Measurements from ENCODE around the gene ZSCAN9. TPM values are rescaled to one million over a fixed set of nuclear protein-coding genes. Genes with fewer than 3 reads are reported as not detected.

Gene ZSCAN9
- total RNA-seq, 1 donor from 2014 or later = 12.1 TPM

GRCh38 chr6:28266563-28266961 lies 41.5 kb downstream of the ZSCAN9 start:
- FAIRE-seq (no peak), DNase-seq (ENCODE audit: low read depth) (no peak)
- Histone ChIP-seq H3K36me3 (ENCODE audit: control insufficient read depth, insufficient read depth, low read length) (no peaks in the 10 kb centered on the region), H3K4me3 (ENCODE audit: low read depth, low read length) (peak overlapping the region; percentile 83), H3K27me3 (ENCODE audit: control insufficient read depth, insufficient read depth, low read length) (no peaks in the 10 kb centered on the region)
- TF ChIP-seq CTCF (IDR thresholded peaks at IDR 0.05; ENCODE audit: insufficient read depth, low read length, severe bottlenecking) = no peak

GRCh38 chr6:28266962-28267694 lies 42.1 kb downstream of the ZSCAN9 start, which contains the start of gene ZSCAN26:
Gene ZSCAN26 (plus strand): TSS chr6:28267143. CDS start chr6:28271920, 4,777 bp downstream.
- H3K4me3 ChIP-seq (ENCODE audit: low read depth, low read length) = peak within 1 kb of the TSS; percentile 83
- FAIRE-seq (no peak), DNase-seq (ENCODE audit: low read depth) (peak; percentile 80)
- H3K27me3 ChIP-seq (ENCODE audit: control insufficient read depth, insufficient read depth, low read length) = no peaks in the 10 kb centered on the region
- peaks cover 2% of the 10 kb centered on the region for H3K36me3 ChIP-seq (ENCODE audit: control insufficient read depth, insufficient read depth, low read length)
- TF ChIP-seq CTCF (IDR thresholded peaks at IDR 0.05; ENCODE audit: insufficient read depth, low read length, severe bottlenecking) = no peak

- H3K27me3 ChIP-seq (ENCODE audit: control insufficient read depth, insufficient read depth, low read length) = no peaks in the 10 kb centered on the region
- FAIRE-seq (no peak), DNase-seq (ENCODE audit: low read depth) (no peak)
- H3K36me3 ChIP-seq (ENCODE audit: control insufficient read depth, insufficient read depth, low read length) = peaks cover 4% of the 10 kb centered on the region
- no peak for TF ChIP-seq CTCF (IDR thresholded peaks at IDR 0.05; ENCODE audit: insufficient read depth, low read length, severe bottlenecking)
- peak overlapping the region; percentile 83 for H3K4me3 ChIP-seq (ENCODE audit: low read depth, low read length)
Measured at GRCh38 chr6:28267695-28268059, 42.6 kb downstream of the ZSCAN9 start.

DNA sequence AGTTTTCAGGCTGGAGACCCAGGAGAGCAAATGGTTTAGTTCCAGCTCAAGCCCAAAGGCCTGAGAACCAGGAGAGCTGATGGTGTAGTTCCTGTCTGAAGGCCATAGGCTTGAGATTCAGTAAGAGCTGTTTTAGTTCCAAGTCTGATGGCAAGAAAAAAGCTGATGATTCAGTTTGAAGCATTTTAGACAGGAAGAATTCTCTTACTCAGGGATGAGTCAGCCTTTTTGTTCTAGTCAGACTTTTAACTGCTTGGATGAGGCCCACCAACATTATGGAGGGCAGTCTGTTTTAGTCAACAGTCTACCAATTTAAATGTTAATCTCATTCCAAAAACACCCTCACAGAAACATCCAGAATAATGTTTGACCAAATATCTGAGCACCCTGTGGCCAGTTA lies 44.4 kb downstream of the ZSCAN9 start:
- FAIRE-seq = no peak
- Histone ChIP-seq H3K4me3 (ENCODE audit: low read depth, low read length) (no peak overlapping the region), H3K36me3 (ENCODE audit: control insufficient read depth, insufficient read depth, low read length) (peaks cover 4% of the 10 kb centered on the region), H3K27me3 (ENCODE audit: control insufficient read depth, insufficient read depth, low read length) (no peaks in the 10 kb centered on the region)
- TF ChIP-seq CTCF (IDR thresholded peaks at IDR 0.05; ENCODE audit: insufficient read depth, low read length, severe bottlenecking) = no peak
- DNase-seq (ENCODE audit: low read depth) = peak; percentile 91

DNA sequence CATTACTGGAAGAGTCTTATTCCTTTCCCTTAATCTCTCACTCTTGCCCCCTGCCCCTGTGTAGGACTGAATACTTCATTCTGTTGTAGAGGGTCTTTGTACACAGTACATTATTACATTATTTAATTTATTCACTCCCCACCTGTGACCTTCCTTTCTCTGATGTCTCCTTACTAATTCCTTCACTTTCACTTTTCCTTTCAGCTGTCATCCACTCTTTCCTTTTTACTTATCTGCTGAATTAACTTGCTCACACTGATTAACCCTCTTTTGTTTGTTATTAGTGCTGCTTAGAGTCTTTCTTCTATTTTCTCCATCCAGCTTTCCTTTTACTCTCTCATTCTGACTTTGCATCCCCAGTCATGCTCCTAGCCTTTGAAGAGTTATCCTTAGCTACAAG lies 49.8 kb downstream of the ZSCAN9 start:
- no peaks in the 10 kb centered on the region for H3K27me3 ChIP-seq (ENCODE audit: control insufficient read depth, insufficient read depth, low read length)
- TF ChIP-seq CTCF (IDR thresholded peaks at IDR 0.05; ENCODE audit: insufficient read depth, low read length, severe bottlenecking) = no peak
- H3K36me3 ChIP-seq (ENCODE audit: control insufficient read depth, insufficient read depth, low read length) = peaks cover 6% of the 10 kb centered on the region
- DNase-seq (ENCODE audit: low read depth) (no peak), FAIRE-seq (no peak)
- H3K4me3 ChIP-seq (ENCODE audit: low read depth, low read length) = no peak overlapping the region

DNA sequence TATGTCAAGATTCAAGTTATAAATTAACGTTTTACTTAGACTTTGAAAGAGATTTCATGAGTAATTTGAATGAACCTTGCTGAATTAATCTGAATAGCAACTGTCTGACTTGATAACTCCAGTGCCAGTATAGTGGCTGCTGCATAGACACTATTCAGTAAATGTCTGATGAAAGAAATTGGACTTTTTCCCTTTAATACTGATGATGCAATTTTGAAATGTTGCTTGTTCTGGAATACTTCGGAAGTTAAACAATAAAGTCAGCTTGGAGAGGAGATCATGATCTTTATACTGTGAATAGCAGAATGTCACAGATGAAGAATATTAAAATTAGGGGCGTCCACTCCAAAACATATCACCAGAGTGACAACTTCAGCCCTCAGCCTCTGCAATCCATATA lies 52.7 kb downstream of the ZSCAN9 start:
- Histone ChIP-seq H3K4me3 (ENCODE audit: low read depth, low read length) (no peak overlapping the region), H3K27me3 (ENCODE audit: control insufficient read depth, insufficient read depth, low read length) (no peaks in the 10 kb centered on the region), H3K36me3 (ENCODE audit: control insufficient read depth, insufficient read depth, low read length) (peaks cover 1% of the 10 kb centered on the region)
- DNase-seq (ENCODE audit: low read depth) = no peak
- FAIRE-seq = no peak
- no peak for TF ChIP-seq CTCF (IDR thresholded peaks at IDR 0.05; ENCODE audit: insufficient read depth, low read length, severe bottlenecking)
